ENCODE measurements around the gene TRIM41. TPM values are rescaled to one million over a fixed set of nuclear protein-coding genes. Genes with fewer than 3 reads are reported as not detected.

Gene TRIM41
- polyA plus RNA-seq, 1 donor from 2014 or later: 32.1 TPM

- no peaks in the 10 kb centered on the region for H3K27me3 ChIP-seq (ENCODE audit: insufficient read depth, low read depth, low read length)
- no peaks in the 10 kb centered on the region for H3K9me3 ChIP-seq (ENCODE audit: low read length)
- H3K79me2 ChIP-seq (replicated peaks; ENCODE audit: insufficient read depth, low read length): no peaks in the 10 kb centered on the region
- no peak overlapping the region for H2AFZ ChIP-seq (ENCODE audit: low read depth, low read length)
- H3K9ac ChIP-seq (ENCODE audit: low read length): no peak overlapping the region
- H3K27ac ChIP-seq (ENCODE audit: low read length): no peak overlapping the region
- no peak overlapping the region for H3K4me2 ChIP-seq (ENCODE audit: low read length)
- TF ChIP-seq REST (IDR thresholded peaks at IDR 0.05; ENCODE audit: borderline replicate concordance): no peak
- TF ChIP-seq CTCF (IDR thresholded peaks at IDR 0.05; ENCODE audit: poor library complexity, severe bottlenecking): no peak
- TF ChIP-seq EZH2 (IDR thresholded peaks at IDR 0.05; ENCODE audit: borderline replicate concordance, insufficient read depth, low read length, poor library complexity, severe bottlenecking): no peak
- TF ChIP-seq TAF1 (IDR thresholded peaks at IDR 0.05; ENCODE audit: low read depth): no peak
- no peak for TF ChIP-seq POLR2AphosphoS5 (IDR thresholded peaks at IDR 0.05)
- no peak for TF ChIP-seq RAD21 (conservative IDR thresholded peaks at IDR 0.05)
- TF ChIP-seq EP300 (conservative IDR thresholded peaks at IDR 0.05; ENCODE audit: poor library complexity, severe bottlenecking): no peak
- no peak for TF ChIP-seq SMC3 (conservative IDR thresholded peaks at IDR 0.05; ENCODE audit: poor library complexity)
- TF ChIP-seq MXI1 (conservative IDR thresholded peaks at IDR 0.05; ENCODE audit: poor library complexity, severe bottlenecking): no peak
- H4K20me1 ChIP-seq (ENCODE audit: insufficient read depth): no peaks in the 10 kb centered on the region
- H3K4me3 ChIP-seq (ENCODE audit: low read length): no peak overlapping the region
- peaks cover 9% of the 10 kb centered on the region for H3F3A ChIP-seq (ENCODE audit: insufficient read depth, low read length, poor library complexity, severe bottlenecking)
- H3K36me3 ChIP-seq (ENCODE audit: insufficient read depth, low read length): no peaks in the 10 kb centered on the region
- H3K9me2 ChIP-seq (ENCODE audit: insufficient read depth, low read length): no peaks in the 10 kb centered on the region
These were observed 29.4 kb upstream of the TRIM41 start for GRCh38 chr5:181193656-181194055.

GRCh38 chr5:181194489-181195248 is 28.4 kb upstream of the TRIM41 start:
- Histone ChIP-seq H3K36me3 (ENCODE audit: insufficient read depth, low read length) (no peaks in the 10 kb centered on the region), H3K27ac (ENCODE audit: low read length) (no peak overlapping the region), H3K4me2 (ENCODE audit: low read length) (no peak overlapping the region), H3K9me3 (ENCODE audit: low read length) (no peaks in the 10 kb centered on the region), H3K9ac (ENCODE audit: low read length) (no peak overlapping the region), H3K4me3 (ENCODE audit: low read length) (no peak overlapping the region), H4K20me1 (ENCODE audit: insufficient read depth) (no peaks in the 10 kb centered on the region), H3K9me2 (ENCODE audit: insufficient read depth, low read length) (no peaks in the 10 kb centered on the region), H2AFZ (ENCODE audit: low read depth, low read length) (no peak overlapping the region), H3F3A (ENCODE audit: insufficient read depth, low read length, poor library complexity, severe bottlenecking) (peaks cover 9% of the 10 kb centered on the region), H3K79me2 (replicated peaks; ENCODE audit: insufficient read depth, low read length) (no peaks in the 10 kb centered on the region), H3K27me3 (ENCODE audit: insufficient read depth, low read depth, low read length) (no peaks in the 10 kb centered on the region)
- TF ChIP-seq EP300 (conservative IDR thresholded peaks at IDR 0.05; ENCODE audit: poor library complexity, severe bottlenecking) (no peak), TAF1 (IDR thresholded peaks at IDR 0.05; ENCODE audit: low read depth) (no peak), SMC3 (conservative IDR thresholded peaks at IDR 0.05; ENCODE audit: poor library complexity) (no peak), POLR2AphosphoS5 (IDR thresholded peaks at IDR 0.05) (no peak), EZH2 (IDR thresholded peaks at IDR 0.05; ENCODE audit: borderline replicate concordance, insufficient read depth, low read length, poor library complexity, severe bottlenecking) (no peak)

Measured in neural cell (in vitro differentiated cells).